Bronchial epithelial cell (primary cell): ENCODE measurements around the gene MDH2. TPM values are rescaled to one million over a fixed set of nuclear protein-coding genes. Genes with fewer than 3 reads are reported as not detected.
"Not testable (repeated sequence)": the region's sequence is repeated elsewhere in the genome, so short reads cannot be mapped to it uniquely, and the experiment has no call there.

ENCODE experiments used
- DNase-seq: peaks from one replicate; pipeline ENCODE4 v3.0.0-alpha.2; 2010; ENCODE audit warnings: low read depth
- FAIRE-seq: peaks from 2 replicates; lab custom pipeline; 2011; peaks lifted over from hg19 to GRCh38; lab: Jason Lieb, UNC
- H3K27me3 ChIP-seq: 2 replicates; pipeline ENCODE4 v1.5.1; 2011; ENCODE audit warnings: low read length; ENCODE audit not compliant: control insufficient read depth, insufficient read depth
- H3K36me3 ChIP-seq: 2 replicates; pipeline ENCODE4 v1.5.1; 2011; ENCODE audit warnings: low read length; ENCODE audit not compliant: control insufficient read depth, insufficient read depth
- H3K4me3 ChIP-seq: 2 replicates; pipeline ENCODE4 v1.5.1; 2011; ENCODE audit warnings: mild to moderate bottlenecking, low read depth, low read length, control low read depth
- CTCF ChIP-seq: IDR thresholded peaks from 2 replicates; pipeline ENCODE4 v1.5.1; 2011; ENCODE audit warnings: mild to moderate bottlenecking, moderate library complexity, low read length, control low read depth, inconsistent platforms; ENCODE audit not compliant: insufficient read depth, severe bottlenecking
- total RNA-seq: library from RNA; depleted of rRNA; stranded (reverse); fragments of >200 nt; gene quantifications from 2 replicates; pipeline ENCODE4 v1.2.1, GENCODE V29; 2014

Gene MDH2
- total RNA-seq, 1 donor from 2014 or later, result 45.0 TPM

GRCh38 chr7:76008156-76008687 is 39.7 kb upstream of the MDH2 start:
- no peaks in the 10 kb centered on the region for H3K27me3 ChIP-seq
- TF ChIP-seq CTCF, result no peak
- no peak for FAIRE-seq
- H3K4me3 ChIP-seq, result no peak overlapping the region
- no peak for DNase-seq
- H3K36me3 ChIP-seq, result peaks cover 18% of the 10 kb centered on the region

GRCh38 chr7:76009672-76010600 is 38.0 kb upstream of the MDH2 start:
- FAIRE-seq (no peak), DNase-seq (no peak)
- peaks cover 11% of the 10 kb centered on the region for H3K36me3 ChIP-seq
- no peak for TF ChIP-seq CTCF
- no peak overlapping the region for H3K4me3 ChIP-seq
- no peaks in the 10 kb centered on the region for H3K27me3 ChIP-seq

- Histone ChIP-seq H3K4me3 (no peak overlapping the region), H3K27me3 (no peaks in the 10 kb centered on the region), H3K36me3 (peaks cover 4% of the 10 kb centered on the region)
- no peak for TF ChIP-seq CTCF
- no peak for FAIRE-seq
- DNase-seq, result no peak
Observed at GRCh38 chr7:76011442-76011861, 36.5 kb upstream of the MDH2 start.

- no peaks in the 10 kb centered on the region for H3K27me3 ChIP-seq
- H3K4me3 ChIP-seq, result no peak overlapping the region
- H3K36me3 ChIP-seq, result peaks cover 4% of the 10 kb centered on the region
- no peak for TF ChIP-seq CTCF
- DNase-seq (no peak), FAIRE-seq (no peak)
Observed at GRCh38 chr7:76016191-76016947, 31.5 kb upstream of the MDH2 start.

- not testable (repeated sequence) for H3K36me3 ChIP-seq, DNase-seq, FAIRE-seq, H3K27me3 ChIP-seq, H3K4me3 ChIP-seq
Observed at GRCh38 chr7:76018520-76018919, 29.4 kb upstream of the MDH2 start.
